ENCODE data around the gene TESK2. TPM values are rescaled to one million over a fixed set of nuclear protein-coding genes. Genes with fewer than 3 reads are reported as not detected.
A peak's percentile ranks its signal among the peaks of the same experiment; 100 is the strongest.

Gene TESK2
- total RNA-seq, 2 donors from 2014 or later = 5.9 to 8.8 TPM

GRCh38 chr1:45327644-45328515 is 163.1 kb downstream of the TESK2 start:
- no peaks in the 10 kb centered on the region for H3K9me3 Mint-ChIP-seq
- H3K36me3 Mint-ChIP-seq (ENCODE audit: insufficient read depth in 2 of 2) = peaks cover 0 to 8% of the 10 kb centered on the region in 2 donors
- no peaks in the 10 kb centered on the region for H3K27me3 Mint-ChIP-seq (ENCODE audit: low read depth)
- DNase-seq (no peak), ATAC-seq (replicated peaks in 1 of 2) (peak in 1 of 2 donors; percentile 4)
- peaks cover 32% of the 10 kb centered on the region for H3K4me1 Mint-ChIP-seq (ENCODE audit: low read depth)
- H3K27ac Mint-ChIP-seq = no peak overlapping the region
- H3K4me3 Mint-ChIP-seq = peak overlapping the region; percentile 87 to 89

GRCh38 chr1:45326627-45327623 is 164.0 kb downstream of the TESK2 start, which contains the start of gene HPDL:
Gene HPDL, plus strand, starts transcription at chr1:45326895. Its CDS starts 254 bp downstream, at chr1:45327149.
- DNase-seq (peak; percentile 65 to 70), ATAC-seq (replicated peaks in 1 of 2) (peak; percentile 87 to 89)
- Mint-ChIP-seq H3K4me3 (peak within 1 kb of the TSS; percentile 87 to 89), H3K9me3 (no peaks in the 10 kb centered on the region), H3K36me3 (ENCODE audit: insufficient read depth in 2 of 2) (peaks cover 0 to 8% of the 10 kb centered on the region in 2 donors), H3K27ac (no peak within 1 kb of the TSS), H3K27me3 (ENCODE audit: low read depth) (no peaks in the 10 kb centered on the region), H3K4me1 (ENCODE audit: low read depth) (peaks cover 32% of the 10 kb centered on the region)

GRCh38 chr1:45325851-45326506 is 165.0 kb downstream of the TESK2 start:
- Mint-ChIP-seq H3K4me1 (ENCODE audit: low read depth) (peaks cover 32% of the 10 kb centered on the region), H3K9me3 (no peaks in the 10 kb centered on the region), H3K36me3 (ENCODE audit: insufficient read depth in 2 of 2) (peaks cover 0 to 8% of the 10 kb centered on the region in 2 donors), H3K27me3 (ENCODE audit: low read depth) (no peaks in the 10 kb centered on the region), H3K4me3 (peak overlapping the region; percentile 87 to 89), H3K27ac (no peak overlapping the region)
- ATAC-seq (replicated peaks in 1 of 2) (no peak), DNase-seq (no peak)

GRCh38 chr1:45322486-45323040 is 168.4 kb downstream of the TESK2 start:
- H3K36me3 Mint-ChIP-seq (ENCODE audit: insufficient read depth in 2 of 2) = no peaks in the 10 kb centered on the region
- DNase-seq (no peak), ATAC-seq (replicated peaks in 1 of 2) (no peak)
- no peak overlapping the region for H3K27ac Mint-ChIP-seq
- no peaks in the 10 kb centered on the region for H3K27me3 Mint-ChIP-seq (ENCODE audit: low read depth)
- peaks cover 10% of the 10 kb centered on the region for H3K4me1 Mint-ChIP-seq (ENCODE audit: low read depth)
- no peaks in the 10 kb centered on the region for H3K9me3 Mint-ChIP-seq
- no peak overlapping the region for H3K4me3 Mint-ChIP-seq

GRCh38 chr1:45321444-45321843 is 169.5 kb downstream of the TESK2 start:
- Mint-ChIP-seq H3K4me3 (no peak overlapping the region), H3K4me1 (ENCODE audit: low read depth) (peaks cover 7% of the 10 kb centered on the region), H3K27ac (no peak overlapping the region), H3K9me3 (no peaks in the 10 kb centered on the region), H3K36me3 (ENCODE audit: insufficient read depth in 2 of 2) (no peaks in the 10 kb centered on the region), H3K27me3 (ENCODE audit: low read depth) (no peaks in the 10 kb centered on the region)
- ATAC-seq (replicated peaks in 1 of 2) = no peak
- no peak for DNase-seq

- Mint-ChIP-seq H3K27me3 (ENCODE audit: low read depth) (no peaks in the 10 kb centered on the region), H3K4me3 (no peak overlapping the region), H3K4me1 (ENCODE audit: low read depth) (no peaks in the 10 kb centered on the region), H3K36me3 (ENCODE audit: insufficient read depth in 2 of 2) (no peaks in the 10 kb centered on the region), H3K9me3 (no peaks in the 10 kb centered on the region), H3K27ac (no peak overlapping the region)
- no peak for ATAC-seq (replicated peaks in 1 of 2)
- DNase-seq = no peak
Measured at GRCh38 chr1:45319761-45320160, 171.2 kb downstream of the TESK2 start.

GRCh38 chr1:45317166-45317565 is 173.8 kb downstream of the TESK2 start:
- Mint-ChIP-seq H3K9me3 (no peaks in the 10 kb centered on the region), H3K27me3 (ENCODE audit: low read depth) (no peaks in the 10 kb centered on the region), H3K27ac (no peak overlapping the region), H3K4me3 (no peak overlapping the region), H3K36me3 (ENCODE audit: insufficient read depth in 2 of 2) (no peaks in the 10 kb centered on the region), H3K4me1 (ENCODE audit: low read depth) (no peaks in the 10 kb centered on the region)
- ATAC-seq (replicated peaks in 1 of 2) (no peak), DNase-seq (no peak)

- H3K4me1 Mint-ChIP-seq (ENCODE audit: low read depth) = no peaks in the 10 kb centered on the region
- no peak for DNase-seq
- no peaks in the 10 kb centered on the region for H3K36me3 Mint-ChIP-seq (ENCODE audit: insufficient read depth in 2 of 2)
- H3K4me3 Mint-ChIP-seq = no peak overlapping the region
- H3K9me3 Mint-ChIP-seq = no peaks in the 10 kb centered on the region
- H3K27ac Mint-ChIP-seq = no peak overlapping the region
- ATAC-seq (replicated peaks in 1 of 2) = no peak
- no peaks in the 10 kb centered on the region for H3K27me3 Mint-ChIP-seq (ENCODE audit: low read depth)
Measured at GRCh38 chr1:45314266-45314665, 176.7 kb downstream of the TESK2 start.

- Mint-ChIP-seq H3K4me1 (ENCODE audit: low read depth) (peaks cover 36% of the 10 kb centered on the region), H3K36me3 (ENCODE audit: insufficient read depth in 2 of 2) (no peaks in the 10 kb centered on the region), H3K27ac (peak overlapping the region; percentile 89), H3K9me3 (no peaks in the 10 kb centered on the region), H3K27me3 (ENCODE audit: low read depth) (no peaks in the 10 kb centered on the region), H3K4me3 (peak overlapping the region; percentile 40 to 86)
- no peak for DNase-seq
- ATAC-seq (replicated peaks in 1 of 2) = no peak
Measured at GRCh38 chr1:45306905-45307304, 184.1 kb downstream of the TESK2 start.

GRCh38 chr1:45306319-45306718 is 184.6 kb downstream of the TESK2 start:
- DNase-seq (peak; percentile 60 to 69), ATAC-seq (replicated peaks in 1 of 2) (peak; percentile 35 to 44)
- Mint-ChIP-seq H3K36me3 (ENCODE audit: insufficient read depth in 2 of 2) (no peaks in the 10 kb centered on the region), H3K27me3 (ENCODE audit: low read depth) (no peaks in the 10 kb centered on the region), H3K4me3 (peak overlapping the region; percentile 86 to 92), H3K27ac (peak overlapping the region; percentile 91), H3K9me3 (no peaks in the 10 kb centered on the region), H3K4me1 (ENCODE audit: low read depth) (peaks cover 39% of the 10 kb centered on the region)

GRCh38 chr1:45305231-45305630 is 185.7 kb downstream of the TESK2 start:
- DNase-seq (no peak), ATAC-seq (replicated peaks in 1 of 2) (no peak)
- peak overlapping the region; percentile 86 to 92 for H3K4me3 Mint-ChIP-seq
- H3K27me3 Mint-ChIP-seq (ENCODE audit: low read depth) = no peaks in the 10 kb centered on the region
- H3K4me1 Mint-ChIP-seq (ENCODE audit: low read depth) = peaks cover 45% of the 10 kb centered on the region
- no peaks in the 10 kb centered on the region for H3K9me3 Mint-ChIP-seq
- peak overlapping the region; percentile 91 for H3K27ac Mint-ChIP-seq
- no peaks in the 10 kb centered on the region for H3K36me3 Mint-ChIP-seq (ENCODE audit: insufficient read depth in 2 of 2)

GRCh38 chr1:45304311-45305081 is 186.5 kb downstream of the TESK2 start:
- Mint-ChIP-seq H3K27ac (peak overlapping the region; percentile 86), H3K27me3 (ENCODE audit: low read depth) (no peaks in the 10 kb centered on the region), H3K36me3 (ENCODE audit: insufficient read depth in 2 of 2) (no peaks in the 10 kb centered on the region), H3K4me1 (ENCODE audit: low read depth) (peaks cover 47% of the 10 kb centered on the region), H3K4me3 (peak overlapping the region; percentile 86 to 92), H3K9me3 (no peaks in the 10 kb centered on the region)
- peak in 1 of 2 donors; percentile 1 for ATAC-seq (replicated peaks in 1 of 2)
- peak in 1 of 2 donors; percentile 33 for DNase-seq

Data from activated T-cell treated with anti-CD3 and anti-CD28 coated beads, Interleukin-2, amount 50 U/mL, for 72 hours (primary cell).